IMR-90 (cell line): ENCODE measurements around the gene SLC38A4. TPM values are rescaled to one million over a fixed set of nuclear protein-coding genes. Genes with fewer than 3 reads are reported as not detected.

Experiments
- ATAC-seq: fragments of 200-7000 bp; cut with Tn5 transposase; 2 replicates; pipeline ENCODE4 v1.9.1; 2020; ENCODE audit warnings: low read depth, mild to moderate bottlenecking, moderate library complexity
- BruUV-seq: library from RNA; stranded (reverse); fragments of 400-500 nt; replicated peaks from 2 replicates; lab custom pipeline; 2021; lab: Mats Ljungman, UMichigan
- CTCF ChIA-PET: fragments of 300-600 bp; formaldehyde crosslinking; extraction: SDS; loops from one replicate; lab custom pipeline; 2021; ENCODE audit warnings: antibody characterized with exemption; lab: Yijun Ruan, JAX
- POLR2A ChIA-PET: fragments of 300-600 bp; sonication (Branson Sonifier 250); formaldehyde crosslinking; loops from one replicate; lab custom pipeline; 2022; ENCODE audit warnings: antibody characterized with exemption; ENCODE audit not compliant: unreplicated experiment; lab: Charles Lee
- DNase-seq: peaks from one replicate; pipeline ENCODE4 v3.0.0; 2013
- H2AFZ ChIP-seq: replicated peaks from 2 replicates; pipeline ENCODE3; 2013; ENCODE audit warnings: low read length, mild to moderate bottlenecking; ENCODE audit not compliant: poor library complexity
- H2AK5ac ChIP-seq: 2 replicates; pipeline ENCODE4 v1.6.1; 2013; ENCODE audit warnings: low read depth, low read length, inconsistent platforms
- H2AK9ac ChIP-seq: replicated peaks from 2 replicates; pipeline ENCODE3; 2013; ENCODE audit warnings: mild to moderate bottlenecking, low read depth, low read length, moderate library complexity; ENCODE audit not compliant: poor library complexity
- H2BK120ac ChIP-seq: 2 replicates; pipeline ENCODE4 v1.6.1; 2013; ENCODE audit warnings: low read depth, low read length, inconsistent platforms
- H2BK15ac ChIP-seq: 3 replicates; pipeline ENCODE4 v1.6.1; 2013; ENCODE audit warnings: low read depth, low read length, inconsistent platforms
- H2BK20ac ChIP-seq: 2 replicates; pipeline ENCODE4 v1.6.1; 2013; ENCODE audit warnings: low read depth, mild to moderate bottlenecking, inconsistent platforms, low read length, moderate library complexity
- H2BK5ac ChIP-seq: 2 replicates; pipeline ENCODE4 v1.6.1; 2013; ENCODE audit warnings: mild to moderate bottlenecking, low read depth, low read length, inconsistent platforms; ENCODE audit not compliant: poor library complexity, severe bottlenecking
- H3K14ac ChIP-seq: replicated peaks from 2 replicates; pipeline ENCODE4 v1.6.1; 2013; ENCODE audit warnings: low read depth, low read length, inconsistent platforms
- H3K18ac ChIP-seq: 2 replicates; pipeline ENCODE4 v1.6.1; 2013; ENCODE audit warnings: low read depth, low read length, control low read depth
- H3K23ac ChIP-seq: 2 replicates; pipeline ENCODE4 v1.6.1; 2013; ENCODE audit warnings: low read depth, low read length, inconsistent platforms
- H3K27ac ChIP-seq: 2 replicates; pipeline ENCODE4 v1.5.1; 2013; ENCODE audit warnings: mild to moderate bottlenecking, control low read depth, low read length; ENCODE audit not compliant: insufficient read depth
- H3K27me3 ChIP-seq: 2 replicates; pipeline ENCODE4 v1.6.1; 2013; ENCODE audit warnings: low read length; ENCODE audit not compliant: control insufficient read depth, insufficient read depth
- H3K36me3 ChIP-seq: 2 replicates; pipeline ENCODE4 v1.6.1; 2013; ENCODE audit warnings: low read length, mixed read lengths; ENCODE audit not compliant: control insufficient read depth, insufficient read depth
- H3K4ac ChIP-seq: 2 replicates; pipeline ENCODE4 v1.6.1; 2013; ENCODE audit warnings: low read depth, low read length, inconsistent platforms
- H3K4me1 ChIP-seq: 2 replicates; pipeline ENCODE4 v1.6.1; 2013; ENCODE audit warnings: low read length, mixed read lengths; ENCODE audit not compliant: control insufficient read depth, insufficient read depth
- H3K4me2 ChIP-seq: 2 replicates; pipeline ENCODE4 v1.6.1; 2013; ENCODE audit warnings: low read depth, mild to moderate bottlenecking, control low read depth, low read length, moderate library complexity
- H3K4me3 ChIP-seq: 2 replicates; pipeline ENCODE4 v1.5.1; 2013; ENCODE audit warnings: low read depth, mild to moderate bottlenecking, control low read depth, low read length, moderate library complexity; ENCODE audit not compliant: insufficient read depth
- H3K56ac ChIP-seq: 2 replicates; pipeline ENCODE4 v1.6.1; 2013; ENCODE audit warnings: low read length, inconsistent platforms; ENCODE audit not compliant: insufficient read depth; ENCODE audit errors: extremely low read depth
- H3K79me1 ChIP-seq, 2 experiments: 2 replicates each; pipeline ENCODE4 v1.6.1; 2013; ENCODE audit warnings: low read length in 2 of 2, inconsistent platforms in 1 of 2, low read depth in 1 of 2
- H3K9ac ChIP-seq: 2 replicates; pipeline ENCODE4 v1.6.1; 2013; ENCODE audit warnings: low read depth, low read length, control low read depth
- H3K9me1 ChIP-seq: 2 replicates; pipeline ENCODE4 v1.6.1; 2013; ENCODE audit warnings: low read length, inconsistent platforms; ENCODE audit not compliant: insufficient read depth
- H3K9me3 ChIP-seq: 2 replicates; pipeline ENCODE4 v1.6.1; 2013; ENCODE audit warnings: low read length; ENCODE audit not compliant: control insufficient read depth, insufficient read depth
- H4K20me1 ChIP-seq: 2 replicates; pipeline ENCODE4 v1.6.1; 2013; ENCODE audit warnings: low read length, inconsistent platforms; ENCODE audit not compliant: insufficient read depth
- H4K5ac ChIP-seq: 2 replicates; pipeline ENCODE4 v1.6.1; 2013; ENCODE audit warnings: mild to moderate bottlenecking, low read depth, low read length, control low read depth
- H4K8ac ChIP-seq, 2 experiments: 2 replicates each; pipeline ENCODE4 v1.6.1; 2013; ENCODE audit warnings: low read depth in 2 of 2, low read length in 2 of 2, control low read depth in 1 of 2, inconsistent platforms in 1 of 2
- H4K91ac ChIP-seq: 2 replicates; pipeline ENCODE4 v1.6.1; 2013; ENCODE audit warnings: low read depth, low read length, inconsistent platforms; ENCODE audit not compliant: insufficient read depth
- BHLHE40 ChIP-seq: fragments of 150-350 bp; IDR thresholded peaks from 2 replicates; pipeline ENCODE4 v1.6.1; 2016; ENCODE audit warnings: mild to moderate bottlenecking, low read depth, low read length
- CEBPB ChIP-seq: IDR thresholded peaks from 2 replicates; pipeline ENCODE4 v1.6.1; 2012; ENCODE audit warnings: low read depth, low read length, improper control_type of control experiment
- CHD1 ChIP-seq: IDR thresholded peaks from 2 replicates; pipeline ENCODE4 v1.6.1; 2012; ENCODE audit warnings: low read depth, low read length, improper control_type of control experiment
- CTCF ChIP-seq: conservative IDR thresholded peaks from 2 replicates; pipeline ENCODE4 v1.5.1; 2012; ENCODE audit warnings: mild to moderate bottlenecking, low read depth, low read length, improper control_type of control experiment
- MAFK ChIP-seq: IDR thresholded peaks from 2 replicates; pipeline ENCODE4 v1.6.1; 2012; ENCODE audit warnings: low read depth, low read length, improper control_type of control experiment
- NFE2L2 ChIP-seq: fragments of 150-350 bp; IDR thresholded peaks from 2 replicates; pipeline ENCODE4 v1.6.1; 2016; ENCODE audit warnings: low read depth, mild to moderate bottlenecking, low read length
- WGBS, 2 experiments: methylation state at CpG; one replicate each; pipeline versions ENCODE4 v1.1.5 to v1.1.7; 2013; ENCODE audit warnings: missing lambda C conversion rate in 2 of 2; ENCODE audit not compliant: insufficient read length in 1 of 2; ENCODE audit errors: extremely low coverage in 2 of 2; 5-methylcytosine and 5-hydroxymethylcytosine counted together
- dilution Hi-C: fragments of 300-500 bp; cut with HindIII; formaldehyde crosslinking; loops from one replicate; pipeline ENCODE4 v1.14.3; 2018; ENCODE audit warnings: low sequenced_read_pairs; ENCODE audit not compliant: unreplicated experiment
- in situ Hi-C: fragments of 300-500 bp; cut with MboI; formaldehyde crosslinking; loops from 3 replicates; pipeline ENCODE4 v1.14.3; 2019; ENCODE audit warnings: low sequenced_read_pairs, inconsistent platforms, mixed read lengths
- intact Hi-C: fragments of 100-400 bp; cut with micrococcal nuclease; formaldehyde crosslinking; loops from 2 replicates; pipeline ENCODE4 v1.10.0; 2022
- polyA plus RNA-seq, 3 experiments: library from polyadenylated mRNA; depleted of rRNA; stranded (reverse); fragments of >200 nt; gene quantifications; 2 replicates each; pipeline ENCODE4 v1.2.3, GENCODE V29; 2012; ENCODE audit warnings: low replicate concordance in 1 of 3
- total RNA-seq: library from RNA; depleted of rRNA; stranded (reverse); fragments of >200 nt; gene quantifications from 2 replicates; pipeline ENCODE4 v1.2.3, GENCODE V29; 2012

SLC38A4 gene
- total and polyA plus RNA-seq, 2 of the 4 experiments (the other 2 are of a cell fraction): 2.3 to 2.7 TPM

GRCh38 chr12:46790066-46790465 is 35.7 kb downstream of the SLC38A4 start:
- Histone ChIP-seq H3K9me3 (no peaks in the 10 kb centered on the region), H3K79me1 (no peaks in the 10 kb centered on the region; a peak in 2 of 4 replicates), H3K23ac (no peak overlapping the region), H3K9me1 (peaks cover 11% of the 10 kb centered on the region), H3K56ac (no peak overlapping the region), H4K20me1 (no peaks in the 10 kb centered on the region), H3K4me2 (no peak overlapping the region), H3K14ac (no peak overlapping the region), H3K18ac (no peak overlapping the region), H4K8ac (no peak overlapping the region), H2AK9ac (no peak overlapping the region), H4K91ac (0 out of 2 replicates have a peak overlapping the region, but pooled peaks have one; percentile 3), H2AK5ac (no peak overlapping the region), H2BK20ac (peak overlapping the region; percentile 34; the same call in 1 of the 2 replicates), H3K36me3 (no peaks in the 10 kb centered on the region), H3K4me3 (no peak overlapping the region), H4K5ac (no peak overlapping the region), H3K4me1 (peaks cover 14% of the 10 kb centered on the region), H3K27me3 (no peaks in the 10 kb centered on the region), H3K9ac (no peak overlapping the region), H2BK5ac (no peak overlapping the region), H2BK15ac (no peak overlapping the region), H2BK120ac (no peak overlapping the region; the same call in 1 of the 2 replicates), H2AFZ (no peak overlapping the region), H3K4ac (no peak overlapping the region), H3K27ac (no peak overlapping the region)
- TF ChIP-seq CTCF (no peak), NFE2L2 (no peak), MAFK (no peak), BHLHE40 (no peak), CEBPB (no peak), CHD1 (no peak)
- DNase-seq (no peak), ATAC-seq (no peak)
- in situ Hi-C loops: no loop called here
- dilution Hi-C loops: no loop called here
- CTCF ChIA-PET: no interaction called here
- intact Hi-C loops: no loop called here
- WGBS, 2 experiments: no CpG with 5 or more reads among the region's 1 CpG
- no TSS peak for BruUV-seq
- POLR2A ChIA-PET: no interaction called here
